Gastrocnemius medialis (tissue), 4 donors: ENCODE measurements around the gene PPP1R12B.

ENCODE experiments used
- CTCF ChIP-seq, 5 experiments: fragments of 450-650 bp in 3 of 5; fragments of 200-600 bp in 2 of 5; sonication (generic) in 2 of 5; IDR thresholded peaks in 4 of 5; conservative IDR thresholded peaks in 1 of 5; 1 replicate in 4 of 5; 2 replicates in 1 of 5; pipeline ENCODE4 v1.5.1; 2016 to 2019; ENCODE audit warnings: antibody characterized with exemption in 5 of 5, mild to moderate bottlenecking in 3 of 5, moderate library complexity in 3 of 5
- POLR2A ChIP-seq, 2 donors: fragments of 450-650 bp; IDR thresholded peaks; one replicate each; pipeline ENCODE4 v1.6.1; 2017; ENCODE audit warnings: antibody characterized with exemption in 2 of 2, mild to moderate bottlenecking in 2 of 2, moderate library complexity in 2 of 2

GRCh38 chr1:202531472-202531811 is 182.9 kb downstream of the PPP1R12B start:
- TF ChIP-seq CTCF (IDR thresholded peaks at IDR 0.05 in 4 of 5, conservative IDR thresholded peaks at IDR 0.05 in 1 of 5) = no peak
- no peak for TF ChIP-seq POLR2A (IDR thresholded peaks at IDR 0.05)
